Brain microvascular endothelial cell (primary cell): Measurements from ENCODE around the gene NPM3.

Source experiments
- DNase-seq: peaks from one replicate; pipeline ENCODE4 v3.0.0-alpha.2; 2020
- H3K27ac ChIP-seq: fragments of 250-450 bp; sonication (Bioruptor Pico); 2 replicates; pipeline ENCODE4 v1.5.1; 2020; ENCODE audit warnings: mild to moderate bottlenecking, moderate library complexity
- H3K27me3 ChIP-seq: fragments of 250-450 bp; sonication (Bioruptor Pico); replicated peaks from 2 replicates; pipeline ENCODE4 v1.5.1; 2020; ENCODE audit warnings: mild to moderate bottlenecking
- H3K36me3 ChIP-seq: fragments of 250-450 bp; sonication (Bioruptor Pico); replicated peaks from 2 replicates; pipeline ENCODE4 v1.5.1; 2020; ENCODE audit warnings: mild to moderate bottlenecking
- H3K4me3 ChIP-seq: 2 replicates; pipeline ENCODE4 v1.5.1; 2011; ENCODE audit warnings: low read depth, mild to moderate bottlenecking, control low read depth, low read length, moderate library complexity
- CTCF ChIP-seq: IDR thresholded peaks from 2 replicates; pipeline ENCODE4 v1.5.1; 2011; ENCODE audit warnings: low read depth, mild to moderate bottlenecking, moderate library complexity, low read length, control low read depth, inconsistent platforms; ENCODE audit errors: missing control alignments
- in situ Hi-C: cut with HindIII; loops from 2 replicates; pipeline ENCODE4 v1.10.0; 2017; ENCODE audit warnings: low sequenced_read_pairs, low pct_ligation_motif_present

The NPM3 gene

GRCh38 chr10:101818119-101818871, 35.0 kb upstream of the NPM3 start, which contains the start of gene OGA:
TSS of gene OGA (minus strand) at chr10:101818444. CDS start at chr10:101818022, 422 bp downstream.
- peak; percentile 99 for DNase-seq
- Histone ChIP-seq H3K27ac (peak within 1 kb of the TSS; percentile 93), H3K4me3 (peak within 1 kb of the TSS; percentile 98), H3K27me3 (no peaks in the 10 kb centered on the region), H3K36me3 (peaks cover 6% of the 10 kb centered on the region)
- in situ Hi-C loops, result no loop called here
- TF ChIP-seq CTCF, result no peak

- Histone ChIP-seq H3K27ac (peak overlapping the region; percentile 93), H3K4me3 (peak overlapping the region; percentile 98), H3K36me3 (peaks cover 7% of the 10 kb centered on the region), H3K27me3 (no peaks in the 10 kb centered on the region)
- in situ Hi-C loops, result no loop called here
- no peak for TF ChIP-seq CTCF
- peak; percentile 92 for DNase-seq
Observed at GRCh38 chr10:101817337-101818118, 34.3 kb upstream of the NPM3 start.

- Histone ChIP-seq H3K36me3 (peaks cover 13% of the 10 kb centered on the region), H3K27ac (peak overlapping the region; percentile 93), H3K4me3 (peak overlapping the region; percentile 98), H3K27me3 (no peaks in the 10 kb centered on the region)
- in situ Hi-C loops, result no loop called here
- TF ChIP-seq CTCF, result no peak
- DNase-seq, result no peak
Observed at GRCh38 chr10:101816913-101817336, 33.7 kb upstream of the NPM3 start.

GRCh38 chr10:101816376-101816775, 33.1 kb upstream of the NPM3 start:
- Histone ChIP-seq H3K27ac (peak overlapping the region; percentile 38), H3K36me3 (peaks cover 17% of the 10 kb centered on the region), H3K4me3 (peak overlapping the region; percentile 98), H3K27me3 (no peaks in the 10 kb centered on the region)
- DNase-seq, result no peak
- no peak for TF ChIP-seq CTCF
- in situ Hi-C loops, result no loop called here

GRCh38 chr10:101814466-101815071, 31.3 kb upstream of the NPM3 start:
- H3K27me3 ChIP-seq, result no peaks in the 10 kb centered on the region
- no peak overlapping the region for H3K27ac ChIP-seq
- no peak for DNase-seq
- in situ Hi-C loops, result no loop called here
- no peak for TF ChIP-seq CTCF
- peak overlapping the region; percentile 98 for H3K4me3 ChIP-seq
- H3K36me3 ChIP-seq, result peaks cover 29% of the 10 kb centered on the region
